GM06990 (cell line): ENCODE data around the gene TEDC1.
A peak's percentile ranks its signal among the peaks of the same experiment; 100 is the strongest.

Experiments
- DNase-seq: peaks from one replicate; pipeline ENCODE4 v3.0.0-alpha.2; 2011; ENCODE audit not compliant: insufficient read length; ENCODE audit errors: extremely low read depth
- H3K27me3 ChIP-seq: replicated peaks from 2 replicates; pipeline ENCODE4 v1.6.0; 2011; ENCODE audit warnings: low read length; ENCODE audit not compliant: control insufficient read depth, insufficient read depth
- H3K36me3 ChIP-seq: 2 replicates; pipeline ENCODE4 v1.5.1; 2011; ENCODE audit warnings: low read length; ENCODE audit not compliant: control insufficient read depth, insufficient read depth
- H3K4me3 ChIP-seq: replicated peaks from 2 replicates; pipeline ENCODE4 v1.5.1; 2011; ENCODE audit warnings: low read depth, mild to moderate bottlenecking, control low read depth, low read length
- CTCF ChIP-seq: IDR thresholded peaks from 2 replicates; pipeline ENCODE4 v1.5.1; 2011; ENCODE audit warnings: low read length, control low read depth, mild to moderate bottlenecking, inconsistent platforms; ENCODE audit not compliant: insufficient read depth, poor library complexity, severe bottlenecking

The TEDC1 gene

GRCh38 chr14:105496831-105497591 lies 6.0 kb downstream of the TEDC1 start:
- peaks cover 13% of the 10 kb centered on the region for H3K36me3 ChIP-seq
- no peak overlapping the region for H3K4me3 ChIP-seq
- DNase-seq = peak; percentile 4
- H3K27me3 ChIP-seq = no peaks in the 10 kb centered on the region
- no peak for TF ChIP-seq CTCF

- no peaks in the 10 kb centered on the region for H3K27me3 ChIP-seq
- H3K36me3 ChIP-seq = peaks cover 10% of the 10 kb centered on the region
- H3K4me3 ChIP-seq = no peak overlapping the region
- DNase-seq = peak; percentile 18
- TF ChIP-seq CTCF = no peak
Observed at GRCh38 chr14:105497671-105498429, 6.8 kb downstream of the TEDC1 start.

GRCh38 chr14:105498430-105499255 lies 7.6 kb downstream of the TEDC1 start:
- Histone ChIP-seq H3K27me3 (no peaks in the 10 kb centered on the region), H3K4me3 (no peak overlapping the region), H3K36me3 (peaks cover 7% of the 10 kb centered on the region)
- peak; percentile 14 for DNase-seq
- TF ChIP-seq CTCF = no peak

GRCh38 chr14:105499256-105500035 lies 8.4 kb downstream of the TEDC1 start:
- DNase-seq = peak; percentile 12
- Histone ChIP-seq H3K36me3 (peaks cover 7% of the 10 kb centered on the region), H3K4me3 (no peak overlapping the region), H3K27me3 (no peaks in the 10 kb centered on the region)
- TF ChIP-seq CTCF = no peak

- TF ChIP-seq CTCF = no peak
Observed at GRCh38 chr14:105500036-105500725, 9.1 kb downstream of the TEDC1 start.

More at GRCh38 chr14:105500036-105500725, 9.1 kb downstream of the TEDC1 start:
- H3K4me3 ChIP-seq = no peak overlapping the region
- no peaks in the 10 kb centered on the region for H3K27me3 ChIP-seq
- DNase-seq = peak; percentile 17
- peaks cover 7% of the 10 kb centered on the region for H3K36me3 ChIP-seq
